ENCODE data around the gene MRPS14.
"Not testable (repeated sequence)": the region's sequence is repeated elsewhere in the genome, so short reads cannot be mapped to it uniquely, and the experiment has no call there.

MRPS14 gene

GRCh38 chr1:175023043-175023921 lies at the start of gene MRPS14:
MRPS14 (minus strand) TSS chr1:175023425; CDS start chr1:175023408, 17 bp downstream.
- ATAC-seq, result peak; percentile 88 to 89

GRCh38 chr1:175072099-175072951 lies 49.1 kb upstream of the MRPS14 start:
- ATAC-seq, result peak in 1 of 2 donors; percentile 21

DNA sequence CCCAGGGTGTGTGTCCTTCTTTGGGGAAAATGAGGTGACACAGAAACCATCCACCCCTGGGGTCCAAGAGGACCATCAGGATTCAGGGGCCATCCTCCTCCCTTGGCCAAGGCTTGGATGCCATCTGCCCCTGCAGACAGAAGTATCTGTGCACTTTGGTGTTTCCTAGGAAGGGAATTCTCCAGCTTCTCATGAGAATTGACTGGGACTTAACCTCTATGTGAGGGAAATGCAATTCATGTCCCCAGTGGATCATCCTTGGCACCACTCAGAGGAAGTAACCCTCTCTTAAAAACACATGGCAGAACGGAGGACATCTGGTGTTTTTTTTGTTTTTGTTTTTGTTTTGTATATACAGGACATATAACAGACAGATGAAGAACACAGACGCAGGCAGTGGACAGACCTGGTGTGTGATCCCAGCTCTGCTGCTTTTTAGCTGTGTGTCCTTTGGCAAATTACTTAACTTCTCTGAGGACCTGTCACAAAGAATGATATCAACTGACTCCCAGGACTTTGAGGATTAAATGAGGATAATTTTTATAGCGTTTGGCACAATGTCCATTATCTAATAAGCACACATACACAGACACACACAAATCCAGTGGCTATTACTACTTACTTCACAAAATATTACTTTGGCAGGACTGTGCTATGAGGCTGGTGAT lies 48.2 kb upstream of the MRPS14 start:
- ATAC-seq, result no peak

GRCh38 chr1:175070818-175071217 lies 47.6 kb upstream of the MRPS14 start:
- ATAC-seq, result no peak

GRCh38 chr1:175067362-175068106 lies 44.3 kb upstream of the MRPS14 start, which contains the start of gene TNN:
TNN (plus strand) TSS chr1:175067833; CDS start chr1:175077419, 9,586 bp downstream.
- no peak for ATAC-seq

DNA sequence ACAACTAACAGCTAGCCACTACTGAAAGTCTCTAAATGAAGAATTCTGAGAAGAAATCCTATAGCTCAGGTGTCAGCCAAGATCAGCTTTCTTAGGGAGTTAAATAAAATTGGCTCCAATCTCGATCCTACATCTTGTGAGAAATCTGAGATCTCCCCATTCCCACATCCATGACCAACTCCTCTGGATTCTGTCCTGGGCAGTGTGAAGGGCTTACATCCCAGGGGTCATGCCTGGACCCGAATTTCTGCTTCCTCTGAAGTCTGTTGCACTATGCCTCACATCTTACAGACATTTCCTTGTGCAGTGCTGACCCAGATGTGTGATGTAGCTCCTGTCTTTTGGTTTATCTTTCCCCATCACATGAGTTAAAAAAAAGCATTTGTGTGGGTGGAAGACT lies 39.6 kb upstream of the MRPS14 start:
- no peak for ATAC-seq

DNA sequence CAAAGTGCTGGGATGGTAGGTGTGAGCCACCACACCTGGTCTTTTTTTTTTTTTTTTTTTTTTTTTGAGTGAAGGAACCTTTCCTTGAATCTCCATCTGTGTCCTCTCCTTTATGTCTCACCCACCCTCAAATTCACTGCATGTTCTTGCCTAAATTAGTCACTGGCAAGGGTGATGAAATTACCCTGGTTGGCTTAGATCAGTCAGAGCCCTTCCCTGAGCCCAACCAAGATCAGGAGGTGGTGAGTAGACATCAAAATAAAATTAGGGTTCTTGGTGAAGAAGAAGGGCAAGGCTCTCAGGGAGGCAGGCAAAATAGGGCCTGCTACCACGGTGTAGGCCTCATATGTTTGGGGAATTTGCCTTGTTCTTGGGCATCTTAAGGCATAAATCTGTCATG lies 39.1 kb upstream of the MRPS14 start:
- no peak for ATAC-seq

DNA sequence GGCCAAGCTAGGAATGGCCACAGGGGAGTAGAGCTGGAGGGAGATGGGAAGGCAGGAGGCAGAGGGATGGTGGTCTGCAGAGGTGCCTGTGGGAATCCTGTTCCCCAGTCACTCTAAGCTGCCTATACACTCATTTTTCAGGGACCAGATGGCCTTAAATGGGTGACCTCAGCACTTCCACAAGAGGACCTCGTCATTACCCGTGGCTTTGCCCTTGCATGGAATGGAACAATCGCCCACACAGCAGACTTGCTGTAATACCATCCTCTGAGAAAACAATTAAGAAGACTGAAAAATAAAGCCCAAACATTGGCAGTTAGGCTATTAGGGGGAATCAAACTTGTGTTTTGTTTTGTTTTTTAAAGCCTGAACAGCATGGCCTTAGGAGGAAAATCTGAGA lies 31.5 kb upstream of the MRPS14 start:
- ATAC-seq, result no peak

DNA sequence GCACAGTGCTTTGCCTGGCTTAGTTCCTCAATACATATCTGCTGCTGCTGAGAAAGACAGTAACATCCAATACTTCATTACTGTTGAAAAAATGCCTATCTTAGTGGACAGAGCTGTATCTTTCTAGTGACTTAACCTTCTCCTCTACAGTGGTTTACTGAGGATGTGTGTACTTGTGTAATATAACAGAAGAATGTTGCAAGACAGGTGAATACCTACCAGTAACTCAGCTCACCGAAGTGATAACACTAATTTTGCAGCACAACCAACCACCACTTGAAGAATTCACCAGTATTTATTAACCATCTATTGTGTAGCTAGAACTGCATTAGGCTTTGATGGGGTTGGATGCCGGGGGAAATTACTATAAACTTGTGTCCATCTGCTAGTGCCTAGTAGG lies 27.8 kb upstream of the MRPS14 start:
- no peak for ATAC-seq

GRCh38 chr1:175045519-175045918 lies 22.3 kb upstream of the MRPS14 start:
- no peak for ATAC-seq

- no peak for ATAC-seq
Observed at GRCh38 chr1:175045097-175045496, 21.9 kb upstream of the MRPS14 start.

DNA sequence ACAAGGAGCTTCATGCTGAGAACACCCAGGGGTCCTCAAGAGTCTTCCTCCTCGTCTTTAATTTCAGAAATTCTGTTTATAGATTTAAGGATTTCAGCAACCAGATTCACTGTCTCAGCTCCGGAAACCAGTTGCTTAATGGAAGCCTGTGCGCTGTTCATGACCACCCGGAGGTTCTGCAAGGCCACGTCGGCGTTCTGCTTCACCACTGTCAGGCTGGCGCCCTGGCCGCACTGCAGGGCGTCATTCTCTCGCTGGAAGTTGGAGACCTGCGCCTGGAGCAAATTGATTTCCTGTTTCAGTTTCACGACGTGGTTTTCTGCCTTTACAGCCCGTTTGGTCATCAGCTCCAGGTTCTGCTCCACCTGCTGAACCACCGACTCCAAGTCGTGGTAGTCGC lies 21.4 kb upstream of the MRPS14 start:
- ATAC-seq, result not testable (repeated sequence)

DNA sequence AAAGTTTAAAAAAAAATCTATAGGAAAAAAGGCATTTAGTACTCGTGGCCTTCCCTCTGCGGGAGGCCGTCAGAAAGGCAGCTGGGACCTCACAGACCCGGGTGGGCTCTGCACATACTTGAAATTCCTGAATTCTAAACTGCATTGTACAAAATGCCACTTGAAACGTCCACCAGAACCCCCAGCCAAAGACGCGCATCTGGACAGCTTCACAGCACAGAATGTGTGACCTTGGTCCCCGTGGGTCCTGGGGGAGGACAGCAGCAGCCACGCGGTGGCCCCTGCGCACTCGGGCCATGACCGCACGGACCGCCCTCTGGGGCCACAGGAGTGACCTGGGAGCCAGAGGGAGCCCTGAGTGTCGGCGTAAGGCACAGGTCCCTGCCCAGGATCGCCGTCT lies 20.6 kb upstream of the MRPS14 start:
- ATAC-seq, result no peak

GRCh38 chr1:175042650-175043049 lies 19.4 kb upstream of the MRPS14 start:
- ATAC-seq, result no peak

DNA sequence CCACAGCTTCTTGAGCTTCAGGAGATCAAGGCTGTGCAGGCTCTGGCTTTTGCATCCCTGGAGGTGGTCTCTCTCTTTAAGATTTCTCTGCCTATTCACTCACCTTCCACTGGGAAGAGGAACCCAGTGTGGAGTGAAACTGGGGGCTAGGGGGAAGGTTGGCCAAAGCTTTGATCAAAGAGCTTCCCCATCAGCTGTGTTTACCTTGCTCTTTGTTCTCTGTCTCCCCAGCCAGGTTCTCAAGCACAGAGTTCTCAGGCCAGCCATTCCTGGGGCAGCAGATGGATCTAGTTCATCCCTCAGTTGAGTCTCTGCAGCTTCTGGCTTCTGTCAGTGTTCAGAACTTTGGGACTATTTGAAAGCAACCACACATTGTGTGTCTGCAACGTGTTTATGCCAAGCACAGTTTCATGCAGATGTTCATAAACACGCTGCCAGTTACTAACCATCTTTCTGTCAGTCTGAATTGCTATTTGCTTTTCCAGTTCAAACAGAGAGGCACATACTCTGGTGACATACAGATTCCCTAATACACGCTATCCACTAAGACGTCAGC lies 17.2 kb upstream of the MRPS14 start:
- ATAC-seq, result no peak

DNA sequence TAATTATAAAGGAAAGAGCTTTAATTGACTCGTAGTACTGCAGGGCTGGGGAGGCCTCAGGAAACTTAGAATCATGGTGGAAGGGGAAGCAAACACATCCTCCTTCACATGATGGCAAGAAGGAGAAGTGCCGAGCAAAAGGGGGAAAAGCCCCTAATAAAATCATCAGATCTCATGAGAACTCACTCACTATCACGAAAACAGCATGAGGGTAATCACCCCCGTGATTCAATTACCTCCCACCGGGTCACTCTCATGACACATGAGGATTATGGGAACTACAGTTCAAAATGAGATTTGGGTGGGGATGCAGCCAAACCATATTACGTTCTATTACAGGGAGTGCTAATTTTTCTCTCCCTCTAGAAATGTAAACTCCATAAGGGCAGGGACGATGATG lies 14.2 kb upstream of the MRPS14 start:
- no peak for ATAC-seq

- ATAC-seq, result no peak
Observed at GRCh38 chr1:175036476-175036875, 13.3 kb upstream of the MRPS14 start.

DNA sequence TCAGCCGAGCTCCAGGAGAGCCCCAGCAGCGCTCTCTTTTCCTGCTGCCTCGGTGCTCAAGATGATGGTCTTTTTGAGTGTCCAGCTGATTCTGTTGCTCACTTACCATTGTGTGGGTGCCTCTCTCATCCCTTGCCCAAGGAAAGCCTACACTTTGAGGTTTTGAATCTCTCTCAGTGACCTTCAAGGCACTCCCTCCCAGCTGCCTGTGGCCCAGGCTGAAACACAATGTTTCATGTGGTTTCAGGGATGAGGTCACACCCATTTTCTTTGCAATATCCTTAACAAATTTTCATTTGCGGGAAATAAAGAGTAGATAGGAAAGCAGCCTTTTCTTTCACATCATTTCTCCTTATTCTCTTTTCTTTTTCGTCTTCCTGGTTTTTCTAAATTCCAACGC lies 12.6 kb upstream of the MRPS14 start:
- ATAC-seq, result no peak

- ATAC-seq, result no peak
Observed at GRCh38 chr1:175034775-175035174, 11.6 kb upstream of the MRPS14 start.

GRCh38 chr1:175033953-175034352 lies 10.7 kb upstream of the MRPS14 start:
- ATAC-seq, result no peak

DNA sequence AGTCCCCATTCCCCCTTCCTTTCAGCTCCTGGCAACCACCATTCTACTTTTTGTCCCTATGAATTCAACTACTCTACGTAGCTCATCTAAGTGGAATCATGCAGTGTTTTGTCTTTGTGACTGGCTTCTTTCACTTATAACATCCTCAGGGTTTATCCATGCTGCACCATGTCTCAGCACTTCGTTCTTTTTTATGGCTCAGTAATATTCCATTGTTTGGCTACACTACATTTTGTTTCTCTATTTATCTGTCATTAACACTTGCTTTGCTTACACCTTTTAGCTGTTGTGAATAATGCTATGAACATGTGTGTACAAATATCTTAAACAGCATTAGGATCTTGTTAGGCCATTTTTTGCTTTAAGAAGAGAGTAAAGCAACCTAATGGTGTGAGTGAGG lies 1.5 kb upstream of the MRPS14 start:
- ATAC-seq, result no peak

DNA sequence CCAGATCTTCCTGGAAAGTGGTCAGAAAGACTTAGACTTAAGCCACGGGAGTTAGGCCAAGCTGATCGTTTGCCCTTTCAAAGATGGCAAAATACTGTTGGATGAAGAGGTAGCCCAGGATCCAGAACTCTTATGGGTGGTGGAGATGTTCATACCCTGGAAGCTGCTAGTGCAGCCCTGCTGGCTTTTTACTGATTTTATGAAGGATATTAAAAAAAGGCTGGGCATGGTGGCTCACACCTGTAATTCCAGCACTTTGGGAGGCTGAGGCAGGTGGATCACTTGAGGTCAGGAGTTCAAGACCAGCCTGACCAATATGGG lies 657 bp upstream of the MRPS14 start:
- not testable (repeated sequence) for ATAC-seq
